Activated CD4-positive, alpha-beta T cell treated with anti-CD3 and anti-CD28 coated beads, Interleukin-2, amount 50 U/mL, for 16 hours (primary cell): ENCODE data around the gene TMEM87B.
"Not testable (repeated sequence)": the region's sequence is repeated elsewhere in the genome, so short reads cannot be mapped to it uniquely, and the experiment has no call there.

ENCODE experiments used
- DNase-seq: peaks from one replicate; pipeline ENCODE4 v3.0.0-alpha.2; 2020

The TMEM87B gene

DNA sequence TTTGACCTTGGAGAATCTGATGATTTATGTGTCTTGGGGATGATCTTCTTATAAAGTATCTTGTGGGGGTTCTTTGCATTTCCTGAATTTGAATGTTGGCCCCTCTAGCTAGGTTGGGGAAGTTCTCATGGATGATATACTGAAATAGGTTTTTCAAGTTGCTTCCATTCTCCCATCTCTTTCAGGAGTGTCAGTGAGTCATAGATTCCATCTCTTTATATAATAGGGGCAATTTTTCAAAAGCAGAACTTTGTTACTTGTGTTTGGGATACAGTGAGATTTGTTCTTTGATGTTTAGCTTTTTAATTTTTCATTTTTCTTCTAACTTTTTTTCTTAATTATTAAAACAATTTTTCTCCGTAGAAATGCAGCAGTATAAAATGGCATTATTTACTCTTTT is 19.4 kb downstream of the TMEM87B start:
- DNase-seq: no peak

DNA sequence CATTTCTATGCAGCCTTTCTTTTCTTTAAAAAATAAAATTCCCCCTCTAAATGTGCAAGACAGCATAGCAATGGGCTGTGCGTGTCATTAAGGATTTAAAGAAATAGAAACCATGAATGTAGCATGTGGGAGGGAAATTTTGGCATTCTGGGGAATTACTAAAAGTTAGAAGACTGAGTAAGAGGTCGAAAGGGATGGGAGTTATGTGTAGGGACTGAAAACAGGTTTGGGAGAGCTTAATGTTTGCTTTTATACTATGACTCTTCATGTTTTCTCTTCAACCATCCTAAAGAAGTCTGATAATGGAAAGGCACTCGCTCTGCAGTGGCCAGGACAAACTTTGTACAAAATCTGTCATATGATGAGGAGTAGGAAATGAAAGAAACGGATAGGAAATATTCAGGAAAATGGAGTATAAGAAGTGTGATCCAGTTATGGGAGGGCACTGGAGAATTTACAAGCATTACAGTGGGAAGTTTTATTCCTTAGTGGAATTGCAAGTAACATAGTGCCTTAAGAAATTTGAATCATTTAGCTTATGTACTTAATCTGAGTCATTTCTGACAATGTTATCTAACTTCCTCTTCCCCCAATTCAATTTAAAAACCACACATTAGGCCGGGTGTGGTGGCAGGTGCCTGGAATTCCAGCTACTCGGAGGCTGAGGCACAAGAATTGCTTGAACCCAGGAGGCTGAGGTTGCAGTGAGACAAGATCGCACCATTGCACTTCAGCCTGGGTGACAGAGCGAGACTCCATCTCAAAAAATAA is 20.6 kb downstream of the TMEM87B start:
- DNase-seq: no peak

DNA sequence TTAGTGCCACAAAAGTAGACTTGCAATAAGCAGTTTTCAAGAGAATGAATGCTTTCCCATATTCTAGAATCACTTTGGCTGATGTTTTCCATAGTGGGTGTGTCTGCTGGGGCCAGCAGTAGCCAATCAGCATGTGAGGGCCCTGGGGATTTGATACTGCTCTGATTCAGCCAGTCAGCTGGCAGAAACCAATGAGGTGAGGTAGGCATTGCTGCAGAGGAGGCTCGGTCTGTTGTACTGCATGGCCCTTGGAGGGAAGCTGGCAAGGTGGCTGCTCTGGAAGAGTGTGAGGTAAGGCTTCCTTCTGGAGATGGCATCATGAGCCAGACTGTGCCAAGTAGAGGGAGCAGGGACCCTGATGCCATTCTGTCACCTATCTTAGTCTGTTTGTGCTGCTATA is 22.7 kb downstream of the TMEM87B start:
- no peak for DNase-seq

DNA sequence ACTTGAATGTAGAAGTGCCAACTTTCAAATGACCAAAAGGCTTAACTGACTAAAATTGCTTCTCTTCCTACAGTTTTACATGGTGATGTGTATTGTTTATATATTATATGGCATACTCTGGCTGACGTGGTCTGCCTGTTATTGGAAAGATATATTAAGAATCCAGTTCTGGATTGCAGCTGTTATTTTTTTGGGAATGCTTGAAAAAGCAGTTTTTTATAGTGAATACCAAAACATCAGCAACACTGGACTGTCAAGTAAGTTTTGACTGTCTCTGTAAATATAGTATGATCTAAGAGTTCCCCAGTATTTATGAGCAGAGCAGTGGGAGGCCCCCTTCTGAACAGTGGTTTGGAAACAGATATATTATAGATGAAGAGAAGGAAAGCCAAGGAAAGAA is 26.2 kb downstream of the TMEM87B start:
- DNase-seq: no peak

DNA sequence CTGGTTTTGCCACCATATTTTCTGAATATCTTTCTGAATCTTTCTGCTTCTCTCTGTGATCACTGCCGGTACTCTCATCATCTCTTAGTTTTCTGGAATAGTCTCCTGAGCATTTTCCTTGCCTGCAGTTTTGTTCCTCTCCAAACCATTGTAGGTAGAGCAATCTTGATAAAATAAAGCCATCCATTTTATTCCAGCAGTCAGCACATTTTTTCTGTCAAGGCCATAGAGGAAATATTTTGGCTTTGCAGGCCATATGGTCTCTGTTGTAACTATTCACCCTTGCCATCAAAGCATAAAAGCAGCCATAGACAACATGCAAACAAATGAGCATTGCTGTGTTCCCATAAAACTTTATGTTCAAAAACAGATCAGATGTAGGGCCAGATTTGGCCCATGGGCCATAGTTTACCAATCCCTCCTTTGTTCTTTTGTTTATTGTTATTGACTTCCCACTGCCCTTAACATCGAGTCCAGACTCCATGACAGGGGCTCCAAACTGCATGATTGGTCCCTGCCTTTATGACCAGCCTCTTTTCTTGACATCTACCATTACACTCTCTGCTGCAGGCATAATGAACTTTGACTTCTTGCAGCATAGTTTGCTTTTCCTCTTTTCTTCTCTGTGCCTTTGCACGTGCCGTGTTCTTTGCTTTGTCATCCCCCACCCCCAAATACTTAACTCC is 29.8 kb downstream of the TMEM87B start:
- DNase-seq: no peak

DNA sequence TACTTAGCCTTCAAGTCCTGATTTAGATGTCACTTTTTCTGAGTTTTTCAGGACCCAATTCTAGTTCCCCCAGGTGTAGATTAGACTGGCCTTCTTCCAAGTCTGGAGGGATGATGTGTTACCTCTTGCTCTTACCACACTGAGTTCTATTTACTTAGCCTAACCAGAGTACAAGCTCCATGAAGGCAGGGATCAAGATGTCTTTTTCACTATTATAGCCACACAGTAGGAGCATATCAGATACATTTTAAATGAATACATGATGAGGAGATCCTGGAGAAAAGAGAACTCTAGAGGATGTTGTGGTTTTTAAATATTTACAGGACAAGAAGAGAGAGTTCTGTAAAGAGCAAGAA is 30.3 kb downstream of the TMEM87B start:
- DNase-seq: no peak

DNA sequence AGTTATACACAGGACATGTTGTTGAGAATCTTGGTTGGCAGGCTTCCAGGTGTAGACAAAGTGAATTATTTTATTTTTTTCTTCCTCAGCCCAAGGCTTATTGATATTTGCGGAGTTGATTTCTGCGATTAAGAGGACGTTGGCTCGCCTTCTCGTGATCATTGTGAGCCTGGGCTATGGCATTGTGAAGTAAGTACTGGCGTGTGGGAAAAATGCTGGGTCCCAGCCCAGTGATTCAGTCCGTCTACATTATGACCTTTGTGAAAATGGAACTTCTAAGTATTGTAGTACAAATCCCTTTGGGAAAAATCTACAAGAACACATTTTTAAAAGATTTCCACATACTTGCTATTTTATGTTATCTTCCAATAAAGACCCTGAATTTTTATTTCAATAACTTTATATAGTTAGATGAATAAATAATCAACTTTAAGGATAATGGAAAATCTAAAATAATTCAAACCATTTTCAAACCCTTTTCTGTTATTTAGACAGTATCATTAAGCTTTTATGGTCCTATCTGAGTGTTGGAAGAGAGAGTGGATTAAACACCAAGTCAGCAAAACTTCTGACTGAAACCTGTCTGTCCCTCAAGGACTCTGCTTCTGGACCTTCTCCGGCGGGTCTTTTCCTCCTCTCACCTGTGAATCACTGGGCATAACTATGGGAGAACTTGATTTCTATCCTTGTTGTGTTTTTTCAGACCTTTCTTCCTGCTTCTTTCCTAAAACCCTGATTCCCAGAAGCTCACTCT is 31.0 kb downstream of the TMEM87B start:
- no peak for DNase-seq

DNA sequence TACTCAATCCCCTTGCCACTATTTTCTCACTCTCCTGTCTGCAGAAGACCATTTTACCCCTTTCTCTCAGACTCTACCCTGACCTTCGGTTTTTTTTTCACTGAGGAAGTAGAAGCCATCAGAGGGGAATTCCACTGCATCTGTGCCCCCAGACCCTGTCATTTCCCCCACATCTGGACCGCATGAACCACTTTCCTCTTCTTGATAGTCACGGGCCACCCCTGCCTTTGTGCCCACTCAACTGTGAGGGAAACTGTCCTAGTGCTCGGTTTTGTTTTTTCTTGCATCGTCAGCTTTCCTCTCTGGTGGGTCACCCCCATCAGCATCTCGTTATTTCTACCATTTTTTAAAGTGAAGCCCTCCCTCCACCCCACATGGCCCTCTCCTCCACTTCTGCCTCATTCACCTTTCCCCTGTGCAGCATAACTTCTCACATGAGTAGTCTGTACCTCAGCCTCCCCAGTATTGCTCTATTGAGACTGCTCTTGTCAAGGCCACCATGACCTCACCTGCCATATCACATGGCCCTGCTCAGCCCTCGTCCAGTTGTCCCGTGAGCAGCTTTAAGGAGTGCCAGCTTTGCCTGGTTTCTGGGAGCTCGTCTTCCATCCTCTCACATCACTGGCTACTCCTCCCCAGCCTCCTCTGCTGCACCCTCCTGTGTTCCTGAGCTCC is 32.4 kb downstream of the TMEM87B start:
- DNase-seq: no peak

DNA sequence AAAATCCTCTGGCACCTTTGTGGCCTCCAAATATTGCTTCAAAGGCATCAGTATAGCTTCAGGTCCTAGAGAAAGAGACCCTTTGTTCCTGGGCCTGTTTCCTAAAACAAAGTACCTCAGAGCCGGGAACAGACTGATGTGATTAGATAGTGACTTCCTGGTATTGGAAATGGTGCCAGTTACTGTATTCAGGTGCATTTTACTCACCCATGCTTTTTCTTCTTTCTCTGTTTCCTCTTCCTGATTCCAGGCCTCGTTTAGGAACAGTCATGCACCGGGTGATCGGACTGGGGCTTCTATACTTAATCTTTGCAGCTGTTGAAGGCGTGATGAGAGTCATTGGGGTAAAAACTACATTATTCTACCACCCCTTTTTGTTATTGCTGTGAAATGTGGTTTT is 34.3 kb downstream of the TMEM87B start:
- DNase-seq: no peak

DNA sequence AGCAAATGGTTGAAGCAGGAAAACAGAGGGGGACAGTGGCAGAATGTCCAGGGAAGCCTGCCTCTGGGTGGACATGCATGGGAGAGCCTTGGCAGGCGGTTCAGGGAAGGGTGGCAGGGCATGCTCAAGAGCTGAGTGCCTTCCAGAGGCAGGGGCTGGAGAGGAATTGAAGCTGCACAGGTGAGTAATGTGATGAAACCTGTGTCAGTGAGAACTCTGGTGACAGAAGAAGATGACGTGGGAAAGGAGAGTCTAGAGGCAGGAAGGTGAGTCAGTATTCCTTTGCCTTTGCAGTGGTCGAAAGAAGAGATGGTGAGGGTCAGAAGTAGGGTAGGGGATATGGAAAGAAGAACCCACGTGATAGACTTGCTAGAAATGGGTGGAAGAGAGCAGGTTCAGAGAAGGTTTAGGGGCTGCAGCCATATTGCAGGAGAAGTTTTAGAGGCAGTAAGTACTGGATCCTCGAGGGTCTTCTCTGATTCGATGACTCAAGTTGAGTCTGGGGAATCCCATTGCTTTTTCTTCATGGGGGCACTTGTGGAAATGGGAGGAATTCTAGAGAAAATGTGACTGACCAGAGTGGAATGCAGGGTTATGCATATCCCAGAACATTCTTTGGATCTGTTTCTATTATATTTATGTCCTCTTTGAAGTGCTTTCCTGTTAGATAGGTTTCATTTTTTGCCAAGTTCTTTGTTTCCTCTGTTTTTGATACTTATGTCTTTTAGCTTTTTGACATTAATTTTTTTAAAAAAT is 37.4 kb downstream of the TMEM87B start:
- DNase-seq: no peak

DNA sequence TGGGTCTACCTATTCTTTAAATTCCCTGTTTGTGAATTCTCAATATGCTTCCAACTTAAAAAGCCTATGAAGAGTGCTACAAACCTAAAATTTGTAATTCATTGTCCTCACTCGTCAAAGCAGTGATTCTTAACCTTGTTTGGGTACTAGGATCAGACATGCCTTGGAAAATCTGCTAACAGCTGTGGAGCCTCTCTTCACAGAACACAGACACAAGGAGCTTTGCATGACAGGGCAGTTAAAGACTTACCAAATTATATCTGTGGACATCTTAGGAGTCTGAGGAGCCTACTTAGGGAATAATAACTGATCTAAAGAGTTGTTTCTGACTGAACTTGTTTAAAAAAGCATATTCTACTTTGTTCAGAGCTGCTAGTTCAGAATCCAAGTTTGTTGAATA is 38.1 kb downstream of the TMEM87B start:
- DNase-seq: no peak

DNA sequence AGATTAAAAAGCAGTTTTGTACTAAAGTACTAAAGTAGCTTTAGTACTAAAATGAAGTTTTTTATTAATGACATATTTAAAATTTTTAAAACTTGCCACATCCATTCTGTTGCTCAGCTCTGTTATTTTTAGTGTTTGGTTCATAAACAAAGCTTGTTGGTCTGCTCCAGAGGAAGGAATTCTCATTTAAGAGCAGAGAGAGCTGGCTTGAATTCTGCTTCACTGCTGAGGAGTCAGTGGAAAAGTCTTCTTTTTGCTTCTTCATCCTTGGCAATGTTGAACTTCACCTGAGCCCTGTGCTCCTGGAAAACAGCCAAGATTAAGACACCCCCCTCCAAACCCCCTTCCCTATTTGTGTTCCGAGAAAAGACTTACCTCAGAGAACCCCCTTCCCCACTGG is 40.6 kb downstream of the TMEM87B start:
- no peak for DNase-seq

DNA sequence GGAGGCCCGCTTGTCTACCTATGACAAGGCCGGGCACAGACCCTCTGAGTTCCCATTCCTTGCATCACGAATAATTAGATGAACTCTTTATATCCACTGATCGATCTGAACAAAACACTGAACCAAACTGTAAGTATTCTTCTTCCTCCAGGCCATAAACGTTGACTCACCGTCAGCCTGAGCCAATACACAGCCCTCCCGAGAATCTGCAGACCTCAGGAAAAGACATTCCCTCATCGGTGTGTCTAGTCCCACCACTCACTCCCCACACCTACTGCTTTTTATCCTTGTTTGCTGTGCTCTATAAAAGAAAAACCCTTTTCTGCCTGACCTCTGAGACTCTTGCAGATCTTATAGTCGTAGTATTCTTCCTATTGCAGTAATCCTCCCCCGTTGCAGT is 41.0 kb downstream of the TMEM87B start:
- DNase-seq: no peak

DNA sequence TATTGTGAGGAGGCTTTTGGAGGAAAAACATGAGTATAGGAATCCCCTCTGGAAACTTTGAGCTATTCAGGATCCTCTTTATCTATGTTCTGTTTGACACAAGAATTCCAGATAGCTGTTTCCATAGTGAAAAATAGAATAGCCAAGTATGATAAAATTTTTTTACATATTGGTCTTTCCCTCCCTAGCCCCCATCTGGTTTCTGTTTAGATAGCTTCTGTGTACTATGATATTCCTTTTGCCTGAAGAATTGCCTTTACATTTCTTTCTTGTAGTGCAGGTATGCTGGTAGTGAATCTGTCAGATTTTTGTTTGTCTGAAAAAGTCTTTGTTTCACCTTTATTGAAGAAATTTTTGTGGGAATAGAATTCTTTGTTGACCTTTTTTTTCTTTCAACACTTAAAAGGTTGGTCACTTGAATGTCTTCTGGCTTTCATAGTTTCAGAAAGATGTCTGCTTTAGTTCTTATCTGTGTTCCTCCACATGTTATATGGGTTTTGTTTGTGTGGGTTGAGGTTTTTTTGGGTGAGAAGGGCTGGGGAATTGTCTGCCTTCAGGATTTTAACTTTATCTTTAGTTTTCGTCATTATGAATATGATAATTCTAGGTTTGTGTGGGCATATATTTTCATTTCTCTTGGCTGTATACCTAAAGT is 53.2 kb downstream of the TMEM87B start:
- DNase-seq: no peak

DNA sequence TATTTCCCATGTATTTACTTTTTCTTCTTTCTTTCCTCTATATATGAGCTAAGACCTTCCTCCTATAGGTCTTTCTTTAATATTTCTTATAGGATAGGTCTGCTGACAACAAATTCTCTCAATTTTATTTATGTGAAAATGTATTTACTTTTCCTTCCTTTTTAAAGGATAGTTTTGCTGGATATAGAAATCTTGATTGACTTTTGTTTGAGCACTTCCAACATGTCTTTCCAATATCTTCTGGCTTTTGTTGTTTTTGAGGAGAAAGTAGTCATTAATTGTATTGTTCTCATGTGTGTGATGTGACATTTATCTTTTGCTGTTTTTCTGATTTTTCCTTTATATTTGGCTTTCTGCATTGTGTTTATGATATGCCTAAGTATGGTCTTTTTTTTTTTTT is 54.2 kb downstream of the TMEM87B start:
- DNase-seq: no peak

DNA sequence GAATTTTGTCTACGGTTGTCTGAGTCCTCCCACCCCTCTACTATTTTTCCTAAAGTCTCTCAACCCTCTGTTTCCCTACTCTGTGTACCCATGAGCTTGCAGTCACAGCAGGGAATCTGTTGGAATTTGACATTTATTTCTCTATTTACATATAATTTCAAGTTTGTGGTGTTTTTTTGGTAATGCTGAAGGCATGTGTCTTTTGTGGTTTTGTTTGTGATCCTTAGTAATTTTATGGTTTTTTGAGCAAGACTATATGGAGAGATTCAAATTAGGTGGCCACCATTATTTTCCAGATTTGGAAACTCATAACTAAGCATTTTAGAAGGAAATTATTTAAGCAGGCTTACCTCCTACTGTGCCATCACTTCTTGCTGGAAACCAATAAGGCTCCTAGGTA is 55.9 kb downstream of the TMEM87B start:
- no peak for DNase-seq

DNA sequence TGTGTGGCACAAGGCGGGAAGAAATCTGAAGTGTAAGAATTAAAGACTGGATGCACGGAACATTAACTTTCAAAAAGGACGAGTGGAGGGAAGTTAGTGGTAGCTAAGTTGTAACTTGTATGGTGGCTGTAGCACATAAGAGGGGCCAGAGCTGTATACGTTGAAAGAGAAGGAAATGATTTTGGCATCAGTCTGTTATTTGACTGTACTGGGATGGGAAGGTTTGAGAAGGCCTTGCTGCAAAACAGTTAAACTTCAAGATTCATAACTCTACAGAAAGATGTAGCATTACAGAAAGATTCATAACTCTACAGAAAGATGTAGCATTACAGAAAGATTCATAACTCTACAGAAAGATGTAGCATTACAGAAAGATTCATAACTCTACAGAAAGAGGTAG is 58.3 kb downstream of the TMEM87B start:
- not testable (repeated sequence) for DNase-seq

DNA sequence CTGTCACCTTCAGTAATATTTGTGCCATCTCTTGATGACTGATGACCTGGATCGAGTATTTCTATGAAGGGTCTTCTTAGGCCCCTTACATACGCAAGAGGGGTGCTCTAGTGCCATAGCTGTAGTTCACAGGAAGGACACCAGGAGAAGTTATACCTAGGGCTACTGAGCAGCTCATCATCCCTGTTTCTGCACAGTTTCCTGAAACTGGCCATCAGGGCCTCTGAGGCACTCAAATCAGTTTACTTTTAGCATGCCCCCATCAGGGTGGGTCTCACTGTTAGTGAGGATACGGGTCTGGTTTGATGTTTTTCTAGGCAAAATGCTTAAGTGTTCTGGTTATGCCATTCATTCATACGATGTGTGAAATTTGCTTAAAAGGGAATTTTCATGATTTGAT is 63.1 kb downstream of the TMEM87B start:
- no peak for DNase-seq

DNA sequence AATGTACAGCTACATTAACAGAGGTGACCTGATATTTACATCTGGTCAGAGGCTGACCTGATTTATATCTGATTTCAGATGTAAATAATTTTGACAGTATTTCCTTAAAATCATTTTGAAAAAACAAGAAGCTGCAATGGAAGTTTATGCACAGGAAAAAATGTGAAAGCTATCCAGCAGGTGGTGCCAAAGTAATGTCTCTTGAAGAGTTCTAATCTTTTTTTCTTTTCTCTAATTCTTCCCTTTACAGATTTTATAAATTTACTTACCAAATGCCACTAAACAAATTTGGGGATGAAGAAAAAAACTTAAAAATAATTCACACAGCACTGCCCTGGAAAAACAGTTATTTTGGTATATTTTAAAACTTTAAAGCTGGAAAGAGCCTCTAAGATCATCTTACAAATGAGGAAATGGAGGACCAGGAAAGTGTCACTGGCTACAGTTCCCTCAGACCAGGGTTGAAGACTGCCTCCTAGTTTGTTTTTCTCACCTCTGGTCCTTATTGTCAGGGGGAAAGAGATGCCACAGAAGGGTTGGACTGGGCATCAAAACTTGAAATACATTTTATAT is 66.7 kb downstream of the TMEM87B start:
- DNase-seq: peak; percentile 39

DNA sequence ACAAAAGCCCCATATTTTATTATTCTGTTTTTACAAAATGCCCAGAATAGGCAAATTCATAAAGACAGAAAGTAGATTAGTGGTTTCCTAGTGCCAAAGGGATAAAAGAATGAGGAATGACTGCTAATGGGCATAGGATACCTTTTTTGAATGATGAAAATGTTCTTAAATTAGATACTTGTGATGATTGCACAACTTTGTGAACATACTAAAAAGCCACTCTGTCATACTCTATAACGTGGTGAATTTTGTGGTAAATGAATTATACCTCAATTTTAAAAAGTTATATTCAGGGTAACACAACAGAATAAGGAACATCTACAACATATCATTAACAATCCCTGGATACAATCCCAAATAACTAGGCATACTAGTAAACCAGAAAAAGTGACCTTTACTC is 74.0 kb downstream of the TMEM87B start:
- no peak for DNase-seq

DNA sequence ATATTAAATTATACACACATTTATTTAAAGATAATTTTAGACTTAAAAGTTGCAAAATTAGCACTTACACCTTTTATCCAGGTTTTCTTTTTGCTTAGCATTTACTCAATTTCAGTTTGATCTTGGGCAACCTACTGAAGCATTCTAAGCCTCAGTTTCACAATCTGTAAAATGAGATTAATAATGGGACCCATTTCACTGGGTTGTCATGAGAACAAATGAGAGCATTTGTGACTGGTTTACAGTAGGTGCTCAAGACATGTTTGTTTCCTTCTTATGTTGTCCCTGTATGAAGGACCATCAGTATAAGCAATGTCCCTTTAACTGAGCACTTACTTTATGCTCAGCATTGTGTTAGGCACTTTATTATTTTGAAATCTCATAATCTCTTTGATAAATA is 78.3 kb downstream of the TMEM87B start:
- no peak for DNase-seq

DNA sequence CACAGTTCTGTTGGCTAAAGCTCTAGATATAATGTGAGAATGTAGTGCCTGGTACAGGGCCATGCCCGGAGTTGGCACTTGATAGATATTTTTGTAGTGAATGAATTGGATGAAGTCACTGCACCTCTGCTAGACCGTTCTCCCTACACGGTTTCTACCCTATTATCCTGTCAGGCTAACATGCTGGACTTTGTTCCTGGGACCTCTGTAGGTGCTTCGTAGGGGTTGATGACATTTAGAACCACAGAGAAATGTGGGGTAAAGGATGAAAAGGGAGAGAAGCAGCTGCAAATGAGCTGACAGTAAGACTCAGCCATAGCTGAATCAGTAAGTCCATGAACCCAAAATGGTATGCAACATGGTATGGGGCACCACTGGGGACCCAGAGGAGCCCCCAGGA is 79.1 kb downstream of the TMEM87B start:
- DNase-seq: no peak
